ENCODE data around the gene HSD17B8.

The HSD17B8 gene

GRCh38 chr6:33248932-33249731 lies 44.7 kb downstream of the HSD17B8 start:
- DNase-seq = peak; percentile 100

GRCh38 chr6:33249732-33250630 lies 45.5 kb downstream of the HSD17B8 start:
- DNase-seq = peak; percentile 71

- no peak for DNase-seq
Measured at GRCh38 chr6:33250731-33251130, 46.3 kb downstream of the HSD17B8 start.

GRCh38 chr6:33251395-33252012 lies 47.0 kb downstream of the HSD17B8 start:
- no peak for DNase-seq

GRCh38 chr6:33252759-33253158 lies 48.3 kb downstream of the HSD17B8 start:
- no peak for DNase-seq

GRCh38 chr6:33254591-33254990 lies 50.1 kb downstream of the HSD17B8 start:
- DNase-seq = no peak

Data from NCI-H226 (cell line).